ENCODE results near the gene SAMM50.

Gene SAMM50

GRCh38 chr22:44042249-44043218, 87.3 kb downstream of the SAMM50 start:
- TF ChIP-seq POLR2A (IDR thresholded peaks at IDR 0.05; ENCODE audit: low read depth, low read length) (0 out of 2 replicates have a peak, but pooled peaks have one; percentile 41), POLR2AphosphoS5 (IDR thresholded peaks at IDR 0.05; ENCODE audit: low read depth, low read length) (0 out of 2 replicates have a peak, but pooled peaks have one; percentile 43), PAX5 (IDR thresholded peaks at IDR 0.05; ENCODE audit: insufficient read depth, low read length, severe bottlenecking) (peak; percentile 65), SPI1 (IDR thresholded peaks at IDR 0.05; ENCODE audit: low read depth, low read length) (no peak), POU2F2 (IDR thresholded peaks at IDR 0.05; ENCODE audit: low read depth, low read length) (peak; percentile 52; the same call in 1 of the 2 replicates), TAF1 (IDR thresholded peaks at IDR 0.05; ENCODE audit: low read depth, low read length) (no peak)
- DNase-seq (ENCODE audit: insufficient read length, low spot score): no peak
- FAIRE-seq: peak; percentile 98

- no peak for TF ChIP-seq POLR2AphosphoS5 (IDR thresholded peaks at IDR 0.05; ENCODE audit: low read depth, low read length)
- no peak for TF ChIP-seq PAX5 (IDR thresholded peaks at IDR 0.05; ENCODE audit: insufficient read depth, low read length, severe bottlenecking)
- no peak for TF ChIP-seq SPI1 (IDR thresholded peaks at IDR 0.05; ENCODE audit: low read depth, low read length)
- no peak for TF ChIP-seq POLR2A (IDR thresholded peaks at IDR 0.05; ENCODE audit: low read depth, low read length)
- no peak for TF ChIP-seq POU2F2 (IDR thresholded peaks at IDR 0.05; ENCODE audit: low read depth, low read length)
- no peak for TF ChIP-seq TAF1 (IDR thresholded peaks at IDR 0.05; ENCODE audit: low read depth, low read length)
- DNase-seq (ENCODE audit: insufficient read length, low spot score): no peak
- peak; percentile 13 for FAIRE-seq
Observed at GRCh38 chr22:44045145-44045544, 89.9 kb downstream of the SAMM50 start.

All from GM12891 (cell line).